Memory B cell (primary cell): ENCODE results near the gene CHMP3.

ENCODE experiments used
- ATAC-seq: fragments of 150-1000 bp; cut with Tn5 transposase; 2 replicates; pipeline ENCODE4 v1.10.0; 2021; ENCODE audit warnings: low read depth, mild to moderate bottlenecking, moderate library complexity
- DNase-seq, 2 donors: peaks; one replicate each; pipeline ENCODE4 v3.0.0; 2022; ENCODE audit warnings: low spot score in 2 of 2
- H3K27ac Mint-ChIP-seq: one replicate; pipeline ENCODE4 v1.8.0; 2022; ENCODE audit warnings: mild to moderate bottlenecking, moderate library complexity, mixed read lengths
- H3K27me3 Mint-ChIP-seq: one replicate; pipeline ENCODE4 v1.8.0; 2022; ENCODE audit warnings: mixed read lengths
- H3K36me3 Mint-ChIP-seq: one replicate; pipeline ENCODE4 v1.8.0; 2022; ENCODE audit warnings: mild to moderate bottlenecking, mixed read lengths
- H3K4me1 Mint-ChIP-seq: one replicate; pipeline ENCODE4 v1.8.0; 2022; ENCODE audit warnings: mixed read lengths
- H3K4me3 Mint-ChIP-seq: one replicate; pipeline ENCODE4 v1.8.0; 2022; ENCODE audit warnings: mild to moderate bottlenecking, moderate library complexity, mixed read lengths
- H3K9me3 Mint-ChIP-seq: one replicate; pipeline ENCODE4 v1.8.0; 2022; ENCODE audit warnings: mixed read lengths

Gene CHMP3

GRCh38 chr2:86543335-86543734 lies 19.9 kb downstream of the CHMP3 start:
- DNase-seq (no peak), ATAC-seq (no peak)
- no peaks in the 10 kb centered on the region for H3K9me3 Mint-ChIP-seq
- peaks cover 9% of the 10 kb centered on the region for H3K4me1 Mint-ChIP-seq
- no peak overlapping the region for H3K4me3 Mint-ChIP-seq
- H3K36me3 Mint-ChIP-seq, result peaks cover 37% of the 10 kb centered on the region
- H3K27ac Mint-ChIP-seq, result no peak overlapping the region
- H3K27me3 Mint-ChIP-seq, result no peaks in the 10 kb centered on the region

- ATAC-seq (no peak), DNase-seq (no peak)
- no peak overlapping the region for H3K27ac Mint-ChIP-seq
- no peak overlapping the region for H3K4me3 Mint-ChIP-seq
- H3K27me3 Mint-ChIP-seq, result no peaks in the 10 kb centered on the region
- peaks cover 9% of the 10 kb centered on the region for H3K4me1 Mint-ChIP-seq
- H3K9me3 Mint-ChIP-seq, result no peaks in the 10 kb centered on the region
- H3K36me3 Mint-ChIP-seq, result peaks cover 37% of the 10 kb centered on the region
Measured at GRCh38 chr2:86542814-86543213, 20.4 kb downstream of the CHMP3 start.

GRCh38 chr2:86541334-86541733 lies 21.9 kb downstream of the CHMP3 start:
- no peak overlapping the region for H3K27ac Mint-ChIP-seq
- H3K9me3 Mint-ChIP-seq, result no peaks in the 10 kb centered on the region
- DNase-seq, result no peak
- no peak overlapping the region for H3K4me3 Mint-ChIP-seq
- peaks cover 34% of the 10 kb centered on the region for H3K36me3 Mint-ChIP-seq
- ATAC-seq, result no peak
- peaks cover 9% of the 10 kb centered on the region for H3K4me1 Mint-ChIP-seq
- H3K27me3 Mint-ChIP-seq, result no peaks in the 10 kb centered on the region

- DNase-seq, result no peak
- Mint-ChIP-seq H3K9me3 (peaks cover 5% of the 10 kb centered on the region), H3K27ac (no peak overlapping the region), H3K4me1 (no peaks in the 10 kb centered on the region), H3K27me3 (no peaks in the 10 kb centered on the region), H3K4me3 (no peak overlapping the region), H3K36me3 (peaks cover 21% of the 10 kb centered on the region)
- ATAC-seq, result no peak
Measured at GRCh38 chr2:86533589-86533988, 29.7 kb downstream of the CHMP3 start.

GRCh38 chr2:86525421-86526340 lies 37.6 kb downstream of the CHMP3 start:
- peaks cover 23% of the 10 kb centered on the region for H3K36me3 Mint-ChIP-seq
- H3K4me3 Mint-ChIP-seq, result no peak overlapping the region
- no peaks in the 10 kb centered on the region for H3K4me1 Mint-ChIP-seq
- H3K27me3 Mint-ChIP-seq, result no peaks in the 10 kb centered on the region
- peaks cover 1% of the 10 kb centered on the region for H3K9me3 Mint-ChIP-seq
- no peak overlapping the region for H3K27ac Mint-ChIP-seq
- DNase-seq (no peak), ATAC-seq (no peak)

- ATAC-seq, result no peak
- DNase-seq, result no peak
- H3K9me3 Mint-ChIP-seq, result peaks cover 7% of the 10 kb centered on the region
- no peaks in the 10 kb centered on the region for H3K4me1 Mint-ChIP-seq
- H3K4me3 Mint-ChIP-seq, result no peak overlapping the region
- no peak overlapping the region for H3K27ac Mint-ChIP-seq
- H3K36me3 Mint-ChIP-seq, result peaks cover 18% of the 10 kb centered on the region
- no peaks in the 10 kb centered on the region for H3K27me3 Mint-ChIP-seq
Measured at GRCh38 chr2:86523491-86523890, 39.8 kb downstream of the CHMP3 start.

GRCh38 chr2:86522711-86523110 lies 40.5 kb downstream of the CHMP3 start:
- Mint-ChIP-seq H3K9me3 (peaks cover 7% of the 10 kb centered on the region), H3K27ac (no peak overlapping the region), H3K36me3 (peaks cover 12% of the 10 kb centered on the region), H3K4me1 (no peaks in the 10 kb centered on the region), H3K4me3 (no peak overlapping the region), H3K27me3 (no peaks in the 10 kb centered on the region)
- DNase-seq, result no peak
- ATAC-seq, result no peak

GRCh38 chr2:86521922-86522321 lies 41.3 kb downstream of the CHMP3 start:
- Mint-ChIP-seq H3K4me3 (no peak overlapping the region), H3K4me1 (no peaks in the 10 kb centered on the region), H3K27me3 (no peaks in the 10 kb centered on the region), H3K36me3 (peaks cover 12% of the 10 kb centered on the region), H3K27ac (no peak overlapping the region), H3K9me3 (peaks cover 7% of the 10 kb centered on the region)
- ATAC-seq (no peak), DNase-seq (no peak)

- Mint-ChIP-seq H3K36me3 (peaks cover 6% of the 10 kb centered on the region), H3K27me3 (no peaks in the 10 kb centered on the region)
Measured at GRCh38 chr2:86520153-86520552, 43.1 kb downstream of the CHMP3 start.

GRCh38 chr2:86519349-86519748 lies 43.9 kb downstream of the CHMP3 start:
- Mint-ChIP-seq H3K4me3 (no peak overlapping the region), H3K9me3 (peaks cover 7% of the 10 kb centered on the region), H3K4me1 (no peaks in the 10 kb centered on the region), H3K27me3 (no peaks in the 10 kb centered on the region), H3K27ac (no peak overlapping the region), H3K36me3 (peaks cover 5% of the 10 kb centered on the region)
- no peak for ATAC-seq
- DNase-seq, result no peak

More at GRCh38 chr2:86520153-86520552, 43.1 kb downstream of the CHMP3 start:
- Mint-ChIP-seq H3K4me3 (no peak overlapping the region), H3K27ac (no peak overlapping the region), H3K9me3 (peaks cover 7% of the 10 kb centered on the region), H3K4me1 (no peaks in the 10 kb centered on the region)
- ATAC-seq, result no peak
- no peak for DNase-seq

GRCh38 chr2:86518481-86518880 lies 44.8 kb downstream of the CHMP3 start:
- Mint-ChIP-seq H3K4me1 (no peaks in the 10 kb centered on the region), H3K4me3 (no peak overlapping the region), H3K27me3 (no peaks in the 10 kb centered on the region), H3K36me3 (peaks cover 3% of the 10 kb centered on the region), H3K9me3 (peaks cover 7% of the 10 kb centered on the region), H3K27ac (no peak overlapping the region)
- DNase-seq (no peak), ATAC-seq (peak; percentile 43)

GRCh38 chr2:86513948-86514660 lies 49.1 kb downstream of the CHMP3 start:
- Mint-ChIP-seq H3K27ac (no peak overlapping the region), H3K9me3 (no peaks in the 10 kb centered on the region)

GRCh38 chr2:86512892-86513291 lies 50.4 kb downstream of the CHMP3 start:
- no peak overlapping the region for H3K27ac Mint-ChIP-seq
- H3K9me3 Mint-ChIP-seq, result no peaks in the 10 kb centered on the region
- no peak for DNase-seq
- peaks cover 26% of the 10 kb centered on the region for H3K36me3 Mint-ChIP-seq
- ATAC-seq, result no peak
- no peaks in the 10 kb centered on the region for H3K27me3 Mint-ChIP-seq
- peaks cover 2% of the 10 kb centered on the region for H3K4me1 Mint-ChIP-seq
- H3K4me3 Mint-ChIP-seq, result no peak overlapping the region

More at GRCh38 chr2:86513948-86514660, 49.1 kb downstream of the CHMP3 start:
- ATAC-seq (no peak), DNase-seq (no peak)
- H3K4me3 Mint-ChIP-seq, result no peak overlapping the region
- H3K4me1 Mint-ChIP-seq, result peaks cover 2% of the 10 kb centered on the region
- peaks cover 22% of the 10 kb centered on the region for H3K36me3 Mint-ChIP-seq
- no peaks in the 10 kb centered on the region for H3K27me3 Mint-ChIP-seq

GRCh38 chr2:86512034-86512433 lies 51.2 kb downstream of the CHMP3 start:
- peaks cover 33% of the 10 kb centered on the region for H3K36me3 Mint-ChIP-seq
- H3K4me3 Mint-ChIP-seq, result no peak overlapping the region
- H3K27ac Mint-ChIP-seq, result no peak overlapping the region
- H3K9me3 Mint-ChIP-seq, result no peaks in the 10 kb centered on the region
- H3K27me3 Mint-ChIP-seq, result no peaks in the 10 kb centered on the region
- DNase-seq (no peak), ATAC-seq (no peak)
- peaks cover 2% of the 10 kb centered on the region for H3K4me1 Mint-ChIP-seq
